ENCODE results near the gene ASB1. TPM values are rescaled to one million over a fixed set of nuclear protein-coding genes. Genes with fewer than 3 reads are reported as not detected.

The ASB1 gene
- polyA plus RNA-seq, 1 experiment: 29.8 TPM

- no peak for DNase-seq (ENCODE audit: low read depth, low spot score)
- ChIA-PET POLR2A (no interaction called here), CTCF (no interaction called here)
Measured at GRCh38 chr2:238495422-238495821, 68.7 kb downstream of the ASB1 start.

DNA sequence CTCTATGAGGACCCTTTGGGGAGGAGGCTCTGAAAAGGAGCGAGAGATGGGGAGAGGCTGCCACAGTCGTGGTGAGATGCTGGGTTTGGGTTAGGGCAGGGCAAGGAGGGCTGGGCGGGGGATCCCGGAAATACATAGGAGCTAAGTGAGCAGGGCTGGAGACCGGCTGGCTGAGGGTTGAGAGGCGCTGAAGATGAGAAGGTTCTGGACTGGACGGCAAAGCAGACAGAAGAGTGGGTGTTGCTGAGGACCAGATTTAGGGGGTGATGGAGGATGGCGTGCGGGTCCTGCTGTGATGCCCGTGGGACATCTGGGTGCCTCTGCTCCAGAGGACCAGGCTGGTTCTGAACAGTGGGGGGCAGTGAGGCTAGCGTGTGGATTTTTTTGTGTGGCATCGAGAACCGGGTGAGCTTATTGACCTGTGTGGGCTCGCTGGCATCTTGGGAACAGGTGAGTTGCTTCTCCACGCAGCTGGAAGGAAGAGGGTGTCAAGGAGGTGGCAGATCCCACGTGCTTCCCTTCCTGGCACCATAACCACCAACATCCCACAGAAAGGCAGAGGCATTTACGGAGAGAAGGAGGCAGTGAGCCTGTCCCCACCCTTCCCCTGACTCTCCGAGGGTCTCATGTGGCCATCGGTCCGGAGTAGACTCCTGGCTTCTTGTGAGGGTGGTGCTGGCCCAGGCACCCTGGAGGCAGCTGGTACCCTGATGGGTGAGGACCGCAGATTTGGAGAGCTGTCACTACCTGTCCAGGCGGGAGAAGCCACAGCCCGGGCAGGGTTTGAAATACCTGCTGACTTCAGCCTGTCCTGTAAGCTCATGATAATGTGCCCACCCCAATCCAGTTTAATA lies 70.3 kb downstream of the ASB1 start:
- Histone ChIP-seq H3K9me3 (ENCODE audit: control insufficient read depth, insufficient read depth, low read length) (no peaks in the 10 kb centered on the region), H3K4me3 (ENCODE audit: low read depth, low read length) (no peak overlapping the region), H3K27me3 (ENCODE audit: control insufficient read depth, insufficient read depth, low read length) (peaks cover 7% of the 10 kb centered on the region), H3K27ac (ENCODE audit: low read depth, low read length) (no peak overlapping the region)
- no peak for DNase-seq (ENCODE audit: low read depth, low spot score)
- ChIA-PET CTCF (interaction anchor here (1.1 to 1.2 kb wide), 2 partner anchors 12 to 16 kb away, joined by 3 to 4 read pairs; no protein-coding TSS in a partner anchor), POLR2A (no interaction called here)
- TF ChIP-seq, protein P1, sequence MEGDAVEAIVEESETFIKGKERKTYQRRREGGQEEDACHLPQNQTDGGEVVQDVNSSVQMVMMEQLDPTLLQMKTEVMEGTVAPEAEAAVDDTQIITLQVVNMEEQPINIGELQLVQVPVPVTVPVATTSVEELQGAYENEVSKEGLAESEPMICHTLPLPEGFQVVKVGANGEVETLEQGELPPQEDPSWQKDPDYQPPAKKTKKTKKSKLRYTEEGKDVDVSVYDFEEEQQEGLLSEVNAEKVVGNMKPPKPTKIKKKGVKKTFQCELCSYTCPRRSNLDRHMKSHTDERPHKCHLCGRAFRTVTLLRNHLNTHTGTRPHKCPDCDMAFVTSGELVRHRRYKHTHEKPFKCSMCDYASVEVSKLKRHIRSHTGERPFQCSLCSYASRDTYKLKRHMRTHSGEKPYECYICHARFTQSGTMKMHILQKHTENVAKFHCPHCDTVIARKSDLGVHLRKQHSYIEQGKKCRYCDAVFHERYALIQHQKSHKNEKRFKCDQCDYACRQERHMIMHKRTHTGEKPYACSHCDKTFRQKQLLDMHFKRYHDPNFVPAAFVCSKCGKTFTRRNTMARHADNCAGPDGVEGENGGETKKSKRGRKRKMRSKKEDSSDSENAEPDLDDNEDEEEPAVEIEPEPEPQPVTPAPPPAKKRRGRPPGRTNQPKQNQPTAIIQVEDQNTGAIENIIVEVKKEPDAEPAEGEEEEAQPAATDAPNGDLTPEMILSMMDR (IDR thresholded peaks at IDR 0.05; ENCODE audit: low read depth, low read length): no peak

More at GRCh38 chr2:238495422-238495821, 68.7 kb downstream of the ASB1 start:
- Histone ChIP-seq H3K4me3 (ENCODE audit: low read depth, low read length) (no peak overlapping the region), H3K27me3 (ENCODE audit: control insufficient read depth, insufficient read depth, low read length) (peaks cover 7% of the 10 kb centered on the region), H3K27ac (ENCODE audit: low read depth, low read length) (no peak overlapping the region), H3K9me3 (ENCODE audit: control insufficient read depth, insufficient read depth, low read length) (no peaks in the 10 kb centered on the region)
- TF ChIP-seq, protein P1 (IDR thresholded peaks at IDR 0.05; ENCODE audit: low read depth, low read length): no peak

GRCh38 chr2:238497610-238498005 lies 70.9 kb downstream of the ASB1 start:
- Histone ChIP-seq H3K9me3 (ENCODE audit: control insufficient read depth, insufficient read depth, low read length) (no peaks in the 10 kb centered on the region), H3K4me3 (ENCODE audit: low read depth, low read length) (no peak overlapping the region), H3K27me3 (ENCODE audit: control insufficient read depth, insufficient read depth, low read length) (peaks cover 7% of the 10 kb centered on the region), H3K27ac (ENCODE audit: low read depth, low read length) (no peak overlapping the region)
- no peak for DNase-seq (ENCODE audit: low read depth, low spot score)
- TF ChIP-seq, protein P1 (IDR thresholded peaks at IDR 0.05; ENCODE audit: low read depth, low read length): no peak
- POLR2A ChIA-PET: no interaction called here
- CTCF ChIA-PET: interaction anchor here (1.1 kb wide), 1 partner anchor 11 kb away, joined by 3 read pairs; no protein-coding TSS in a partner anchor

DNA sequence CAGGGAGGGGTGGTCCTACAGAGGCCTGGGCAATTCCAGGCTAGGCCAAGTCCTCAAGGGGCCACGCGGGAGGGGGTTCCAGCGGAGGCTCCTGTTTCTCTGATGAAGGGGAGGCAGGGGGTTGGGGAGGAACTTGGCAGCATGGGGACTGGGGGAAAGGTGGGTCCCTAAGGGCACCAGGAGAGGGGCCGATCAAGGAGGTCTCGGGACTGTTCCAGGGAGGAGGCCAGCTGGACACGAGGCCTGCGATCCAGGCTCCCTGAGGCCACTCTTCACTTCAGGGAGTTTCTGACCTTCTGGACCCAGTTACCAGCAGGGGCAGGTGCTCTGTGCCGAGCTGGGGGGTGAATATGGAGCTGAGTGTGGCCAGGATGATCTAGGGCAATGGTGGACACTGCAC lies 71.5 kb downstream of the ASB1 start:
- ChIA-PET POLR2A (no interaction called here), CTCF (interaction anchor here (1.1 kb wide), 1 partner anchor 10 kb away, joined by 3 read pairs; no protein-coding TSS in a partner anchor)
- no peak overlapping the region for H3K4me3 ChIP-seq (ENCODE audit: low read depth, low read length)
- H3K27me3 ChIP-seq (ENCODE audit: control insufficient read depth, insufficient read depth, low read length): peaks cover 1% of the 10 kb centered on the region
- TF ChIP-seq, protein P1 (IDR thresholded peaks at IDR 0.05; ENCODE audit: low read depth, low read length): no peak
- no peak overlapping the region for H3K27ac ChIP-seq (ENCODE audit: low read depth, low read length)
- DNase-seq (ENCODE audit: low read depth, low spot score): no peak
- H3K9me3 ChIP-seq (ENCODE audit: control insufficient read depth, insufficient read depth, low read length): no peaks in the 10 kb centered on the region

GRCh38 chr2:238498691-238499295 lies 72.1 kb downstream of the ASB1 start:
- Histone ChIP-seq H3K27me3 (ENCODE audit: control insufficient read depth, insufficient read depth, low read length) (no peaks in the 10 kb centered on the region), H3K4me3 (ENCODE audit: low read depth, low read length) (no peak overlapping the region), H3K27ac (ENCODE audit: low read depth, low read length) (no peak overlapping the region), H3K9me3 (ENCODE audit: control insufficient read depth, insufficient read depth, low read length) (no peaks in the 10 kb centered on the region)
- CTCF ChIA-PET: no interaction called here
- no peak for DNase-seq (ENCODE audit: low read depth, low spot score)
- TF ChIP-seq, protein P1 (IDR thresholded peaks at IDR 0.05; ENCODE audit: low read depth, low read length): no peak
- POLR2A ChIA-PET: no interaction called here

Data from AG04450 (cell line).